ENCODE measurements around the gene FGF12. TPM values are rescaled to one million over a fixed set of nuclear protein-coding genes. Genes with fewer than 3 reads are reported as not detected.
A peak's percentile ranks its signal among the peaks of the same experiment; 100 is the strongest.

FGF12 gene
- polyA plus RNA-seq, 3 donors, result not detected

GRCh38 chr3:192570821-192571791 is 156.2 kb downstream of the FGF12 start:
- no peaks in the 10 kb centered on the region for H3K36me3 ChIP-seq (replicated peaks in 1 of 2; ENCODE audit: control insufficient read depth in 1 of 2, insufficient read depth in 2 of 2, low read length in 2 of 2)
- H3K9ac ChIP-seq (ENCODE audit: insufficient read depth, low read length, poor library complexity, severe bottlenecking), result no peak overlapping the region
- TF ChIP-seq CTCF (IDR thresholded peaks at IDR 0.05), result no peak
- no peaks in the 10 kb centered on the region for H3K9me3 ChIP-seq (replicated peaks in 1 of 2; ENCODE audit: control insufficient read depth in 1 of 2, insufficient read depth in 1 of 2, low read length in 2 of 2)
- Mint-ChIP-seq H3K27me3 (ENCODE audit: low read depth in 3 of 3) (peaks cover 11 to 25% (median 11%) of the 10 kb centered on the region in 3 donors), H3K4me1 (peaks cover 9% of the 10 kb centered on the region), H3K36me3 (no peaks in the 10 kb centered on the region), H3K9me3 (no peaks in the 10 kb centered on the region), H3K27ac (peak overlapping the region in 1 of 7 donors; percentile 6), H3K4me3 (peak overlapping the region in 1 of 2 donors; percentile 8)
- no peak overlapping the region for H2AFZ ChIP-seq (ENCODE audit: insufficient read depth, low read depth, low read length, poor library complexity, severe bottlenecking)
- no peaks in the 10 kb centered on the region for H4K20me1 ChIP-seq (ENCODE audit: insufficient read depth, low read length)
- H3K27me3 ChIP-seq (ENCODE audit: control insufficient read depth in 2 of 2, insufficient read depth in 2 of 2, low read length in 2 of 2), result peaks cover 0 to 6% of the 10 kb centered on the region in 2 donors
- no peak overlapping the region for H3K4me3 ChIP-seq (replicated peaks in 1 of 3; ENCODE audit: low read depth in 2 of 3, low read length in 3 of 3)
- intact Hi-C loops (cut with micrococcal nuclease), result no loop called here
- H3K79me2 ChIP-seq (ENCODE audit: insufficient read depth, low read length), result no peaks in the 10 kb centered on the region
- 17% methylated on average over 23 of the region's 30 CpGs for WGBS (ENCODE audit: insufficient coverage)
- no peak for DNase-seq
- no peaks in the 10 kb centered on the region for H3K4me1 ChIP-seq (ENCODE audit: control insufficient read depth in 1 of 2, insufficient read depth in 2 of 2, low read length in 2 of 2)
- no peak overlapping the region for H3K27ac ChIP-seq (ENCODE audit: low read depth in 1 of 2, low read length in 2 of 2)
- no peak overlapping the region for H3K4me2 ChIP-seq (replicated peaks; ENCODE audit: extremely low read depth, low read length, poor library complexity, severe bottlenecking)

GRCh38 chr3:192570315-192570714 is 157.0 kb downstream of the FGF12 start:
- no peak for TF ChIP-seq CTCF (IDR thresholded peaks at IDR 0.05)
- no peak overlapping the region for H3K4me3 ChIP-seq (replicated peaks in 1 of 3; ENCODE audit: low read depth in 2 of 3, low read length in 3 of 3)

More at GRCh38 chr3:192570315-192570714, 157.0 kb downstream of the FGF12 start:
- Mint-ChIP-seq H3K27me3 (ENCODE audit: low read depth in 3 of 3) (peaks cover 11 to 25% (median 12%) of the 10 kb centered on the region in 3 donors), H3K4me3 (no peak overlapping the region), H3K9me3 (no peaks in the 10 kb centered on the region), H3K27ac (no peak overlapping the region), H3K36me3 (no peaks in the 10 kb centered on the region), H3K4me1 (peaks cover 9% of the 10 kb centered on the region)
- H3K79me2 ChIP-seq (ENCODE audit: insufficient read depth, low read length), result no peaks in the 10 kb centered on the region
- peaks cover 0 to 6% of the 10 kb centered on the region in 2 donors for H3K27me3 ChIP-seq (ENCODE audit: control insufficient read depth in 2 of 2, insufficient read depth in 2 of 2, low read length in 2 of 2)
- no peaks in the 10 kb centered on the region for H3K9me3 ChIP-seq (replicated peaks in 1 of 2; ENCODE audit: control insufficient read depth in 1 of 2, insufficient read depth in 1 of 2, low read length in 2 of 2)
- no peaks in the 10 kb centered on the region for H3K36me3 ChIP-seq (replicated peaks in 1 of 2; ENCODE audit: control insufficient read depth in 1 of 2, insufficient read depth in 2 of 2, low read length in 2 of 2)
- DNase-seq, result no peak
- no peak overlapping the region for H3K9ac ChIP-seq (ENCODE audit: insufficient read depth, low read length, poor library complexity, severe bottlenecking)
- no peaks in the 10 kb centered on the region for H4K20me1 ChIP-seq (ENCODE audit: insufficient read depth, low read length)
- intact Hi-C loops (cut with micrococcal nuclease), result no loop called here
- H2AFZ ChIP-seq (ENCODE audit: insufficient read depth, low read depth, low read length, poor library complexity, severe bottlenecking), result no peak overlapping the region
- H3K4me2 ChIP-seq (replicated peaks; ENCODE audit: extremely low read depth, low read length, poor library complexity, severe bottlenecking), result no peak overlapping the region
- H3K4me1 ChIP-seq (ENCODE audit: control insufficient read depth in 1 of 2, insufficient read depth in 2 of 2, low read length in 2 of 2), result no peaks in the 10 kb centered on the region
- no peak overlapping the region for H3K27ac ChIP-seq (ENCODE audit: low read depth in 1 of 2, low read length in 2 of 2)

Measured in CD14-positive monocyte (primary cell).